WERI-Rb-1 (cell line): ENCODE results near the gene CYB5D1.
A peak's percentile ranks its signal among the peaks of the same experiment; 100 is the strongest.

Source experiments
- DNase-seq: peaks from one replicate; pipeline ENCODE4 v3.0.0-alpha.2; 2020
- H3K27ac ChIP-seq: fragments of 250-450 bp; sonication (Bioruptor Pico); 2 replicates; pipeline ENCODE4 v1.5.1; 2020; ENCODE audit warnings: mild to moderate bottlenecking, moderate library complexity
- H3K27me3 ChIP-seq: fragments of 250-450 bp; sonication (Bioruptor Pico); 2 replicates; pipeline ENCODE4 v1.5.1; 2021; ENCODE audit warnings: mild to moderate bottlenecking, low read depth, moderate library complexity; ENCODE audit not compliant: insufficient read depth, severe bottlenecking
- H3K36me3 ChIP-seq: fragments of 250-450 bp; sonication (Bioruptor Pico); 2 replicates; pipeline ENCODE4 v1.5.1; 2020; ENCODE audit warnings: mild to moderate bottlenecking, moderate library complexity
- H3K4me3 ChIP-seq: 2 replicates; pipeline ENCODE4 v1.5.1; 2011; ENCODE audit warnings: low read depth, mild to moderate bottlenecking, control low read depth, low read length
- H3K9me3 ChIP-seq: fragments of 250-450 bp; sonication (Bioruptor Pico); 2 replicates; pipeline ENCODE4 v1.5.1; 2021; ENCODE audit warnings: mild to moderate bottlenecking, moderate library complexity; ENCODE audit not compliant: severe bottlenecking
- TF ChIP-seq, protein P1 (sequence below): IDR thresholded peaks from 2 replicates; pipeline ENCODE4 v1.5.1; 2011; ENCODE audit warnings: low read depth, mild to moderate bottlenecking, control low read depth, inconsistent platforms, low read length

The CYB5D1 gene

GRCh38 chr17:7893187-7893880, 35.5 kb downstream of the CYB5D1 start:
- Histone ChIP-seq H3K27me3 (no peaks in the 10 kb centered on the region), H3K4me3 (no peak overlapping the region), H3K27ac (no peak overlapping the region), H3K36me3 (peaks cover 69% of the 10 kb centered on the region), H3K9me3 (no peaks in the 10 kb centered on the region)
- no peak for DNase-seq
- TF ChIP-seq, protein P1, sequence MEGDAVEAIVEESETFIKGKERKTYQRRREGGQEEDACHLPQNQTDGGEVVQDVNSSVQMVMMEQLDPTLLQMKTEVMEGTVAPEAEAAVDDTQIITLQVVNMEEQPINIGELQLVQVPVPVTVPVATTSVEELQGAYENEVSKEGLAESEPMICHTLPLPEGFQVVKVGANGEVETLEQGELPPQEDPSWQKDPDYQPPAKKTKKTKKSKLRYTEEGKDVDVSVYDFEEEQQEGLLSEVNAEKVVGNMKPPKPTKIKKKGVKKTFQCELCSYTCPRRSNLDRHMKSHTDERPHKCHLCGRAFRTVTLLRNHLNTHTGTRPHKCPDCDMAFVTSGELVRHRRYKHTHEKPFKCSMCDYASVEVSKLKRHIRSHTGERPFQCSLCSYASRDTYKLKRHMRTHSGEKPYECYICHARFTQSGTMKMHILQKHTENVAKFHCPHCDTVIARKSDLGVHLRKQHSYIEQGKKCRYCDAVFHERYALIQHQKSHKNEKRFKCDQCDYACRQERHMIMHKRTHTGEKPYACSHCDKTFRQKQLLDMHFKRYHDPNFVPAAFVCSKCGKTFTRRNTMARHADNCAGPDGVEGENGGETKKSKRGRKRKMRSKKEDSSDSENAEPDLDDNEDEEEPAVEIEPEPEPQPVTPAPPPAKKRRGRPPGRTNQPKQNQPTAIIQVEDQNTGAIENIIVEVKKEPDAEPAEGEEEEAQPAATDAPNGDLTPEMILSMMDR = no peak

GRCh38 chr17:7894226-7894625, 36.4 kb downstream of the CYB5D1 start:
- Histone ChIP-seq H3K4me3 (no peak overlapping the region), H3K36me3 (peaks cover 78% of the 10 kb centered on the region), H3K27me3 (no peaks in the 10 kb centered on the region), H3K9me3 (no peaks in the 10 kb centered on the region), H3K27ac (0 out of 2 replicates have a peak overlapping the region, but pooled peaks have one; percentile 14)
- TF ChIP-seq, protein P1 = no peak
- no peak for DNase-seq

- H3K36me3 ChIP-seq = peaks cover 80% of the 10 kb centered on the region
Observed at GRCh38 chr17:7894866-7895265, 37.1 kb downstream of the CYB5D1 start.

DNA sequence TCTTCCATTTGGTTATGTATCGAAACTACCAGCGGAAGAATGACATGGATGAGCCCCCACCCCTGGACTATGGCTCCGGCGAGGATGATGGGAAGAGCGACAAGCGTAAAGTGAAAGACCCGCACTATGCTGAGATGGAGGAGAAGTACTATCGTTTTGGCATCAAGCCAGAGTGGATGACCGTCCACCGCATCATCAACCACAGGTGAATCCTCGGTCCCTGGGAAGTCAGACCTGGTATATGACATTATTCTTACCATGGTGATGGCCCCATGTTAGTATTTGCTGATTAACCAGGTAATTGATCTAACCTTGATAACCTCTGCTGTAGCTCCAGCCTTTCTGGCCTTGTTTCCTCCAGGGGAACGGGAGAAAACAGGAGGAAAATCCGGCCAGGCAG, 39.3 kb downstream of the CYB5D1 start:
- TF ChIP-seq, protein P1 = no peak
- Histone ChIP-seq H3K36me3 (peaks cover 83% of the 10 kb centered on the region), H3K4me3 (no peak overlapping the region), H3K27ac (peak overlapping the region; percentile 16; the same call in 1 of the 2 replicates), H3K9me3 (no peaks in the 10 kb centered on the region), H3K27me3 (no peaks in the 10 kb centered on the region)
- DNase-seq = no peak

More at GRCh38 chr17:7894866-7895265, 37.1 kb downstream of the CYB5D1 start:
- Histone ChIP-seq H3K27ac (no peak overlapping the region), H3K27me3 (no peaks in the 10 kb centered on the region), H3K9me3 (no peaks in the 10 kb centered on the region), H3K4me3 (no peak overlapping the region)
- TF ChIP-seq, protein P1 = no peak
- no peak for DNase-seq

DNA sequence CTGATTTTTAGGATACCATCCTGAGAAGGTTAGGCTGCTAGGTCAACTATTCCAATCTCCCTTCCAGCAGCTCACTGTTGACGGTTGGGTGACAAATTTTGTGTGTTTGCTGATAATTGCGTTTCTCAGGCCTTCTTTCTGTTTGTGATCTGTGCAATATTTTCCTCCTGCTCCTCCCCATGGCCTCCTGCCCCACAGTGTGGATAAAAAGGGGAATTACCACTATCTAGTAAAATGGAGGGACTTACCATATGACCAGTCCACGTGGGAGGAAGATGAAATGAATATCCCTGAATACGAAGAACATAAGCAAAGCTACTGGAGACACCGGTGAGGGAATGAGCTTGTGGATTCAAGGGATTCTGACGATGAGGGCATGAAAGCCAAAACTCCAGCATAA, 40.0 kb downstream of the CYB5D1 start:
- no peak overlapping the region for H3K4me3 ChIP-seq
- no peaks in the 10 kb centered on the region for H3K27me3 ChIP-seq
- peaks cover 86% of the 10 kb centered on the region for H3K36me3 ChIP-seq
- H3K27ac ChIP-seq = no peak overlapping the region; the same call in 1 of the 2 replicates
- H3K9me3 ChIP-seq = no peaks in the 10 kb centered on the region
- no peak for DNase-seq
- TF ChIP-seq, protein P1 = no peak
